AG04449 (cell line): ENCODE data around the gene TMPRSS13.

Experiments used
- CTCF ChIA-PET: fragments of 350-600 bp; formaldehyde crosslinking; extraction: SDS; loops from one replicate; lab custom pipeline; 2021; ENCODE audit warnings: antibody characterized with exemption; lab: Yijun Ruan, JAX
- POLR2A ChIA-PET: fragments of 400-600, 350-600 bp; formaldehyde crosslinking; extraction: SDS; loops from one replicate; lab custom pipeline; 2020; ENCODE audit warnings: antibody characterized with exemption, inconsistent platforms; lab: Yijun Ruan, JAX
- DNase-seq: peaks from one replicate; pipeline ENCODE4 v3.0.0-alpha.2; 2010; ENCODE audit warnings: low read depth, low spot score
- H3K4me3 ChIP-seq: 2 replicates; pipeline ENCODE4 v1.5.1; 2011; ENCODE audit warnings: low read depth, mild to moderate bottlenecking, control low read depth, low read length
- TF ChIP-seq, protein P1 (sequence below): IDR thresholded peaks from one replicate; pipeline ENCODE4 v1.5.1; 2011; ENCODE audit warnings: mild to moderate bottlenecking, moderate library complexity, low read length, control low read depth, inconsistent platforms; ENCODE audit not compliant: insufficient read depth; ENCODE audit errors: missing control alignments

TMPRSS13 gene

GRCh38 chr11:117851106-117851505 is 78.1 kb downstream of the TMPRSS13 start:
- no peak for DNase-seq
- TF ChIP-seq, protein P1, sequence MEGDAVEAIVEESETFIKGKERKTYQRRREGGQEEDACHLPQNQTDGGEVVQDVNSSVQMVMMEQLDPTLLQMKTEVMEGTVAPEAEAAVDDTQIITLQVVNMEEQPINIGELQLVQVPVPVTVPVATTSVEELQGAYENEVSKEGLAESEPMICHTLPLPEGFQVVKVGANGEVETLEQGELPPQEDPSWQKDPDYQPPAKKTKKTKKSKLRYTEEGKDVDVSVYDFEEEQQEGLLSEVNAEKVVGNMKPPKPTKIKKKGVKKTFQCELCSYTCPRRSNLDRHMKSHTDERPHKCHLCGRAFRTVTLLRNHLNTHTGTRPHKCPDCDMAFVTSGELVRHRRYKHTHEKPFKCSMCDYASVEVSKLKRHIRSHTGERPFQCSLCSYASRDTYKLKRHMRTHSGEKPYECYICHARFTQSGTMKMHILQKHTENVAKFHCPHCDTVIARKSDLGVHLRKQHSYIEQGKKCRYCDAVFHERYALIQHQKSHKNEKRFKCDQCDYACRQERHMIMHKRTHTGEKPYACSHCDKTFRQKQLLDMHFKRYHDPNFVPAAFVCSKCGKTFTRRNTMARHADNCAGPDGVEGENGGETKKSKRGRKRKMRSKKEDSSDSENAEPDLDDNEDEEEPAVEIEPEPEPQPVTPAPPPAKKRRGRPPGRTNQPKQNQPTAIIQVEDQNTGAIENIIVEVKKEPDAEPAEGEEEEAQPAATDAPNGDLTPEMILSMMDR, result no peak
- ChIA-PET CTCF (interaction anchor here (1.5 to 3.2 kb wide), 2 partner anchors 8 to 96 kb away, joined by 4 to 21 read pairs; no protein-coding TSS in a partner anchor), POLR2A (interaction anchor here (1.1 kb wide), 1 partner anchor 96 kb away, joined by 3 read pairs; no protein-coding TSS in a partner anchor)
- H3K4me3 ChIP-seq, result no peak overlapping the region
